Placental pericyte (primary cell): ENCODE data around the gene CENPT. TPM values are rescaled to one million over a fixed set of nuclear protein-coding genes. Genes with fewer than 3 reads are reported as not detected.

Experiments
- small RNA-seq: library from RNA; depleted of rRNA; stranded (forward); fragments of <200 nt; gene quantifications from one replicate; pipeline ENCODE3, GENCODE V24; 2012; ENCODE audit warnings: low replicate concordance
- total RNA-seq: library from RNA; depleted of rRNA; stranded (reverse); fragments of >200 nt; gene quantifications from 2 replicates; pipeline ENCODE4 v1.2.3, GENCODE V29; 2012

The CENPT gene, protein sequence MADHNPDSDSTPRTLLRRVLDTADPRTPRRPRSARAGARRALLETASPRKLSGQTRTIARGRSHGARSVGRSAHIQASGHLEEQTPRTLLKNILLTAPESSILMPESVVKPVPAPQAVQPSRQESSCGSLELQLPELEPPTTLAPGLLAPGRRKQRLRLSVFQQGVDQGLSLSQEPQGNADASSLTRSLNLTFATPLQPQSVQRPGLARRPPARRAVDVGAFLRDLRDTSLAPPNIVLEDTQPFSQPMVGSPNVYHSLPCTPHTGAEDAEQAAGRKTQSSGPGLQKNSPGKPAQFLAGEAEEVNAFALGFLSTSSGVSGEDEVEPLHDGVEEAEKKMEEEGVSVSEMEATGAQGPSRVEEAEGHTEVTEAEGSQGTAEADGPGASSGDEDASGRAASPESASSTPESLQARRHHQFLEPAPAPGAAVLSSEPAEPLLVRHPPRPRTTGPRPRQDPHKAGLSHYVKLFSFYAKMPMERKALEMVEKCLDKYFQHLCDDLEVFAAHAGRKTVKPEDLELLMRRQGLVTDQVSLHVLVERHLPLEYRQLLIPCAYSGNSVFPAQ
- 21.4 and 52.3 TPM in 2 replicates for total RNA-seq

DNA sequence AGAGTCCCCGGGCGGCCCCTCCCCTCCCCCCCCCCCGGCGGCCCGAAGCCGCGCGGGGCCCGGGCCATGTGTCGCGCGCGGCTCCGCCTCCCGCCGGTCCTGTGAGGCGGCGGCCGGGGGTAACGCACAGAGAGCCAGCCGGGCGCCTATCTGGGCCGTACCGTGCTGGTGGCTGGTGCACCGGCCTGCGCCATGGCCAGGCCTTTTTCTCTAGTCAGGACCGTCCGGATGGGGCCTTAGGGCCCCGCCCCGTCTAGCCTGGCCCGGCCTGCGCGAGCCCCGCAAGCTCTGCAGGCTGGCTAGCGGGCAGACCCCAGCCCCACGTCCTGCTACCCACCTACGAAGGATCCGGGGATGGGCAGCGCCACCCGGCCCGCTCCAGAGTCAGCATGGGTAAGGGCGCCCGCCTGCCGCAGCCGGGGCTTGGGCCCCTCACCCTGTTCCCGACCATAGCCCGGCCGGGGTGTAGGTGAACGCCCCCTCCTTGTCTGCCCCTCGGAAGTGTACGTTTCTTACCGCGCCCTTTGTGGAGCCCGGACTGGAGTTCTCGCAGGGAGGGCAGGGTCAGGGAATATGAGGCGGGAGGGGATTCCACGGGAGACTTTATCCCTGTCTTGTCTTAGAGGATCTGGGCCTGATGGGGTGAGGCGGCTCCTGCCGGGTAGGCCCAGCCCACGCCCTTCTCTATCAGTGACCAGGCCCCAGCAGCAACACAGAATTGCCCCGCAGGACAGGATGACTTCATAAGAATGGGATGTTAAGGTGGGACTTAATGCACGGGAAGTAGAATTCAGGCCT, at the start of gene CENPT:
Gene CENPT (minus strand): TSS at position 630 of the 798 bp plus-strand sequence. CDS start 13,834 bp downstream, outside the sequence.

DNA sequence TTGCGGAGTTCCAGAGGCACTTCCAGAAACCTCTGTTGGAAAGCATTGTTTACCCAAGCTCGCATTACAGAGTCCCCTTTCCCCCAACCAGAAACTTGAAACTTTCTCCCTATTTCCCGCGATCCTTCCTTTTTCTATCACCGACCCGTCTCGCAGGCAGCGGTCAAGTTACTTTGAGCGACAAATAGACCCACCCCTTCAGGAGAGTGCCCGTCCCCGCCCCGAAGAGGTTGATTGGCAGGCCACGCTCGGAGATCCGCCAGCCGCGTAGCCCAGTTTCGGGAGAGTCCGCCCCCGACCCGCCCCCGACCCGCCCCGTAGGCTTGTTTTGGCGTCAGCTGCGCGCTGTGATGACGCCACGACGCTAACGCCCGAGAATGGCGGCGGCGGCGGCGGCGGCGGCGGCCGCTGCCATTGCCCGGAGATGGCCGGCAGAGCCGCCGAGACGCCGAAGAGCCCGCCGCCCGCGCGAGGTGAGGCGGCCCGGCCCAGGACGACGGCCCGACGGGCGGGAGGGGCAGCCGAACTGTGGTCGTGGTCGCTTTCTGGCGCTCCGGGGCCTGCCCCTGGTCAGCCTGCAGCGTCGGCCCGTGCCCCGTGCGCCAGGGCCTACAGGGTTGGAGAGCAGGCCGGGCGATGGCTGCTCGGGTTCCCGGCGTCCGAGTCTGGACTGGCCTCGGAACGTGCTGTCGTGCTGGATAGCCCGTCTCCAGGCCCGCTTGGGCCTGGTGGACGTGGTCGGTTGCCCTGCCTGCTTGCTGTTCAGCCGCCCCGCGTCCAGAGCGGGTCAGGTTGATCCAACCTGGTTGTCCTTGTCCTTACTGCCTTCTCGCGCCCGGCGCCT, 45.6 kb upstream of the CENPT start, which contains the start of gene PSKH1:
Gene PSKH1 (plus strand): TSS at position 356 of the 844 bp plus-strand sequence. CDS start 15,496 bp downstream, outside the sequence.

DNA sequence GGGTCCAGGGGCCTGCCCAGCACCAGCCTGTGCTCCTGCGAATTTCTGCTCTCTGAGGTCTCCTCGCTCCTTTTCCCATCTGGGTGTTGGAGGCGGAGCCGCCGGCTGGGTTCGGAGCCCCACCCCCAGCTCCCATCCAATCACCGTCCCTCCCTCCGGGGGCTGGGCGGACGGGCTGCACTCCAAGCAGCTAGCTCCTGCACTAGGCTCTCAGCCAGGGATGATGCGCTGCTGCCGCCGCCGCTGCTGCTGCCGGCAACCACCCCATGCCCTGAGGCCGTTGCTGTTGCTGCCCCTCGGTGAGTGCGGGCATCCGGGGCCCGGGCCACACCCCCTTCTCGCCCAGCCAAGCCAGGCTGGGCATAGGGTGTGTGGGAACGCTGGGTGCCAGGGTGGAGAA, 37.2 kb upstream of the CENPT start, which contains the start of gene NRN1L:
Gene NRN1L (plus strand): TSS at position 202 of the 400 bp plus-strand sequence. CDS start 19 bp downstream, at position 221.

DNA sequence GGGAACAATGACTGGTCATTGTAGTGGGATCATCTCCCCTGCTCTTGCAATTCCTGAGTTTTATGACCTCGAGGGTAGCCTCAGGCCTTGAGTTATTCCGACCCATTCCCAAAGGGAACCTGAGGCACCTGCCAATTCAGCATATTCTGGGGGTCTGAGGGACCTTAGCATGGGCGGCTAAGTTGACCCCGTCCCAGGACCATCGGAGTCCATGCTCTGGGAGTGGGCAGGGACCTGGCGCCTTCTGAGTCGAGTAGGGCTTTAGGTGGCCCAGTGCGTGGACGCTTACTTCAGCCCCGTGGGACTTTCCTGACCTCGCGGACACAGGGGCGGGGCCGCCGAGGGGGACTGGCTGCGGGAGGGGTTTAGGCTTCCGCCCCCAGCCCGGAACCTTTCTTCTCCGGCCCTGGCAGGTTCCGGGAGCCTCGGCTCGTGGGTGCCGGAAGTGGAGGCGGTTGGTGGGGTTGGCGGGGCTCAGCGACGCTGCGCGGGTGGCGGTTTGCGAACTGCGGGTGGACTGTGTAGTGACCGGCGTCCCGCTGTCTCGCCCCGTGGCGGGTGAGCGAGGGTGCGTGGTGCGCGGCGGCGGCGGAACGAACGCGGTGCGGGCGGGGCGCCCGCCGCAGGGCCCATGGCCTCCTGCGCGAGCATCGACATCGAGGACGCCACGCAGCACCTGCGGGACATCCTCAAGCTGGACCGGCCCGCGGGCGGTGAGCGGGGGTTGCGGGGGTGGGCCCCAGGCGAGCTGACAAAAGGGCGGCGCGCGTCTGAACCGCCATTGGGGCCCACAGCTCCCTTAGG, 25.3 kb upstream of the CENPT start, which contains the start of gene EDC4:
Gene EDC4 (plus strand): TSS at position 422 of the 804 bp plus-strand sequence. CDS start 210 bp downstream, at position 632.

DNA sequence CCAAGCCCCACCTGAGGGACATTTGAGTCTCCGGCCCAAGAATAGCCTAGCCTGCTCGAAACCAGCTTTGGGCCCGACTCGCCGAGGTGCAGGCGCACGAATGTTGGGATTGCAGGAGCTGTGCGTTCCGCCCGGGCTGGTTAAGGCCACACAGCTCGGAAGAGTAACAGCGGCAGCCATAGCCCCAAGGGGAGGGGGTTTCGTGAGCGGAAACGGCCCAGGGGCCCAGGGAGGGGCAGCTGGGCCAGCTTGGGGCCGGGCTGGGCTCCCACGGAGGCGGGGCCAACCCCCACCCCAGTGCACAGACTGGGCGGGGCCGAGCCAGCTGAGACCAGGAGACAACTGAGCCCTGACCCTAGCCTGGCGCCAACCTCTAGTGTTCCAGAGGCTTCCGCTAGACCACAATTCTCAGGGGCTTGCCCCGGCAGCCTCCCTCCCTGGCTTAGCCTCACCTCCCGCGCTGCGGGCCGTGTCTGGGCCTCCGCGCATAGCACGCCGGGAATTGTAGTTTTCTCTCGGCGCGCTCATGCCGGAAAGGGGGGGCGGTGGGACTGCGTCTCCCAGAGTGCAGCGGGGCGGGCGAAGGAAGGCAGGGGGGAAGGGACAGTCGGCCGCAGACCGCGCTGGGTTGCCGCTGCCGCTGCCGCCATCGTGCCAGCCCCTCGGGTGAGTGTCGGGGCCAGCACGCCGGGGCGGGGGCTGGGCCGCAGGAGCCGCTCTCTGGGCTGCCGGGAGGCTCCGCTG, 1.0 kb downstream of the CENPT start, which contains the start of gene NUTF2:
Gene NUTF2 (plus strand): TSS at position 614 of the 744 bp plus-strand sequence. CDS start 18,198 bp downstream, outside the sequence.

DNA sequence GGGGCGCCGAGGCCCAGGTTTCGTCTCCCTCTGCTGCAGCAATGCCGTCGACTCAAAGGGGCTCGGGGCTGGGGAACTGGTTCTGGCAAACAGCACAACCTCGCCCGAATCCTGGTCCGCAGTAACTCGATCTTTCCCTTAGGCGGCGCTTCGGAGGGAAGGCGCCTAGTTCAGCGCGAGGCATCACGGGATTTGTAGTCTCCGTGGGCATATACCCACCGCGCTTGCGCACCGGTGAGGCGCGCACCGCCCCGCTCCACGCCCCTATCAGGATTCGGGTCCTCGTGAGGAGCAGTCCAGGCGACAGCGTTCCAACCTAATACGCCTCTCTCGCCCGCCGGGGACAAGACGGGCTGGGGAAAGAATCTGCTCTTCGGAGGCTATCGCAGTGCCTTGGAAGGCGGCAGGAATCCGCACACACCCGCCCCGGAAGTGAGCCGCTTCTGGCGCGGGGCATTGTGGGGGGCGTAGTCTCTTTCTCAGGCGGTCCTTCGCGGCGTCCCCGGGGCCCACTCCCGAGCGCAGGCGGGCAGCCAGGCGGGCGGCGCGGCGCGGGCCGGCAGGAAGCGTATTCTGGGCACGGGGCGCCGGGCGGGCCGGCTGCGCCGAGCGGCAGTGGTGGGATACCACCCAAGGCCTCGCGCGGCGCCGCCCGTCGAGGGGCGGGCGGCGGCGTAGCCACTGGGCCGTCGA, 5.5 kb downstream of the CENPT start, which contains the start of gene THAP11:
Gene THAP11 (plus strand): TSS at position 505 of the 693 bp plus-strand sequence. CDS start 235 bp downstream, outside the sequence.

DNA sequence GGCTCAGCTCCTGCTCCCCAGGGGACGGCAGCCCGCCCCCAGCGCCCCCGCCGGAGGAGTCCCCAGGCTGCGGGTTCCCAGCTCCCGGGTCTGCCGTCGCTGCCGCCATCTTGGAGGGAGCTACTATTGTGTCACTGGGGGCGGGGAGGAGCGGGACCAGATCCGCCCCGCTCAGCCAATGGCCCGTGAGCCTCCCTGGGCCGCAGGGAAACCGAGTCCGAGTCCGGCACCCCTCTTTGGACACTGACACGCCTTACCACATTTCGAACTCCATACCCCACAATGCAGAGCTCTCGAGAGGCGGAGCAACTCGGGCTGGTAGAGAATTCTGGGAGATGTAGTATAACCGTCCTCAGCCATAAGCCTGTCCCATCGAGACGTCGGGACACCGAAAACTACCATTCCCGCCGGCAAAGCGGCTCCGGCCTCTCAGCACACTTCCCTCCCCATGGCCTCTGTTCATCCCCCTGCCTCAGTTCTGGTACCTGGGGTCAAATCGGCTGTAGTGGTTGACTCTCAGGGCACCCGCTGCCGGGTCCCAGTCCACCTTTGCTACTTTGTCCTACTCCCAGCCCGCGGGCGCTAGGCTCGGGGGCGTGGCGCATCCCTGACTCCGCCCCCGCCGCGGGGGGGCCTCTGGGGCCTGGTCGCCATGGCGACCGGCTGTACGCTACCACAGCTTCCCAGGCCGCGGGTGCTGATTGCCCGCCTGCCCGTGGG, 40.9 kb downstream of the CENPT start, which contains the start of the genes RANBP10 and TSNAXIP1:
Gene RANBP10 (minus strand): TSS at position 133 of the 720 bp plus-strand sequence. CDS start 24 bp downstream, at position 109.
Gene TSNAXIP1 (plus strand): TSS at position 462 of the 720 bp plus-strand sequence. CDS start 261 bp downstream, outside the sequence.

Small RNA genes lying within 50 kb of the gene (small RNA-seq; reads per million reads assigned to genes)
- gene AC040162.2 (not detected), gene NRN1L (not detected)

Other genes starting within 250 kb of the CENPT start
- gene CARMIL2, start 202.5 kb downstream of the CENPT start, total RNA-seq, result 0.43 and 0.44 TPM in 2 replicates
- 17.3 and 39.8 TPM in 2 replicates for gene ACD, start 187.4 kb downstream of the CENPT start, total RNA-seq
- 1.3 and 1.5 TPM in 2 replicates for gene PARD6A, start 186.7 kb downstream of the CENPT start, total RNA-seq
- 14.7 and 17.6 TPM in 2 replicates for gene ENKD1, start 180.9 kb downstream of the CENPT start, total RNA-seq
- gene C16orf86, start 180.9 kb downstream of the CENPT start, total RNA-seq, result 2.3 and 3.5 TPM in 2 replicates
- 12.0 and 22.6 TPM in 2 replicates for gene GFOD2, start 128.4 kb downstream of the CENPT start, total RNA-seq
- 6.4 and 7.7 TPM in 2 replicates for gene RANBP10, start 41.1 kb downstream of the CENPT start, total RNA-seq
- 0.88 and 1.0 TPM in 2 replicates for gene TSNAXIP1, start 40.8 kb downstream of the CENPT start, total RNA-seq
- gene THAP11, start 5.4 kb downstream of the CENPT start, total RNA-seq, result 26.0 and 39.4 TPM in 2 replicates
- gene NUTF2, start 760 bp downstream of the CENPT start, total RNA-seq, result 159 and 180 TPM in 2 replicates
- gene EDC4, start 25.4 kb upstream of the CENPT start, total RNA-seq, result 61.1 and 85.3 TPM in 2 replicates
- gene NRN1L, start 37.2 kb upstream of the CENPT start, total RNA-seq, result 1.0 TPM in 1 of 2 replicates, not detected in the other
- 18.6 and 23.9 TPM in 2 replicates for gene PSKH1, start 45.6 kb upstream of the CENPT start, total RNA-seq
- 0.29 and 2.0 TPM in 2 replicates for gene CTRL, start 84.2 kb upstream of the CENPT start, total RNA-seq
- gene PSMB10, start 89.2 kb upstream of the CENPT start, total RNA-seq, result 48.4 and 51.4 TPM in 2 replicates
- 6.4 and 10.7 TPM in 2 replicates for gene LCAT, start 96.4 kb upstream of the CENPT start, total RNA-seq
- gene SLC12A4, start 120.9 kb upstream of the CENPT start, total RNA-seq, result 97.5 and 105 TPM in 2 replicates
- not detected in 2 replicates for gene DPEP3, start 132.8 kb upstream of the CENPT start, total RNA-seq
- gene DPEP2, start 151.8 kb upstream of the CENPT start, total RNA-seq, result not detected in 2 replicates
- gene DPEP2NB, start 168.2 kb upstream of the CENPT start, total RNA-seq, result not detected in 2 replicates
- gene DDX28, start 175.5 kb upstream of the CENPT start, total RNA-seq, result 11.2 and 15.3 TPM in 2 replicates
- 11.4 and 21.0 TPM in 2 replicates for gene DUS2, start 175.6 kb upstream of the CENPT start, total RNA-seq
- gene NFATC3, start 237.7 kb upstream of the CENPT start, total RNA-seq, result 19.7 and 34.5 TPM in 2 replicates